ENCODE data around the gene CAPN2. TPM values are rescaled to one million over a fixed set of nuclear protein-coding genes. Genes with fewer than 3 reads are reported as not detected.

CAPN2 gene
- total and polyA plus RNA-seq, 10 donors: 20.5 to 106 (median 82.0) TPM

DNA sequence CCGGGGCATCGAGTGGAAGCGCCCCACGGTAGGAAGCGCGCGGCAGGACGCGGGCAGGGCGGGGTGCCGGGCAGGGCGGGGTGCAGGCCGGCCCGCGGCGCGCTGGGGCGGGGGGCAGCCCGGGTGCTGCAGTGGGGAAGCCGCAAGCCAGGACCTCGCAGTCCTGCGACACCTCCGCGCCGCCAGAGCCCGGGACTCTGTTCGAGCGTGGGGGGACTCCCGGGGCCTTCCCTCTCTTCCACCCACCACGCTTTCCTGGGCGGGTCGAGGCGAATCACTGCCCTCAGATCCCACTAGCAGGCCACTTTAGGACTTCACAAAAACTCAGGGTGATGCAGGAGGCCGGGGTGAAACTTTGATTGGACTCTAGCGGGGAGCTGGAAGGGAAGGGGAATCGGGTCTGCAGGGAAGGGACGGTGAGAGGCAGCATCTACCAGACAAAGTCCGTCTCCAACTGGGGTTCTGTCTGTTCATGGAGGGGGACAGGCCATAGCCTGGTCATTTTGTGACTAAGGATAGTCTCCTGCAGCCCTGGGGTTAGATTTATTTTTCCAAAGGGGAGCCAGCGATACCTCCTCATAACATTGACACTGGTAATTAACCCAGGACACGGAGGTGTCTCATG lies 623 bp downstream of the CAPN2 start:
- intact Hi-C loops (cut with DNase I; ENCODE audit: low total_unique reads): loop anchor here (5.0 to 10.0 kb wide), 2 partner anchors 34 to 132 kb away; partner anchors contain the start of gene TP53BP2
- Histone ChIP-seq H3K36me3 (peaks cover 0 to 9% (median 3%) of the 10 kb centered on the region in 6 donors), H3K4me1 (peaks cover 39 to 79% (median 64%) of the 10 kb centered on the region in 6 donors), H3K27me3 (replicated peaks in 1 of 7) (no peaks in the 10 kb centered on the region), H3K27ac (peak overlapping the region; percentile 79 to 97 (median 91)), H3K9me3 (no peaks in the 10 kb centered on the region), H3K4me3 (peak overlapping the region; percentile 50 to 92 (median 70))
- 6 to 26% (median 8%) methylated on average over 14 to 40 of the region's 40 CpGs for WGBS, 5 donors
- peak; percentile 88 for DNase-seq
- TF ChIP-seq POLR2A (IDR thresholded peaks at IDR 0.05): no peak
- no peak for TF ChIP-seq CTCF (IDR thresholded peaks at IDR 0.05 in 8 of 11, conservative IDR thresholded peaks at IDR 0.05 in 3 of 11)
- TF ChIP-seq POLR2AphosphoS5 (IDR thresholded peaks at IDR 0.05): no peak

- H3K9me3 ChIP-seq: no peaks in the 10 kb centered on the region
- H3K27me3 ChIP-seq (replicated peaks in 1 of 7): no peaks in the 10 kb centered on the region
- peak overlapping the region; percentile 79 to 97 (median 91) for H3K27ac ChIP-seq
- WGBS, 5 donors: 38 to 70% (median 59%) methylated on average over 7 of the region's 7 CpGs
- TF ChIP-seq POLR2AphosphoS5 (IDR thresholded peaks at IDR 0.05): no peak
- no peak for TF ChIP-seq POLR2A (IDR thresholded peaks at IDR 0.05)
- TF ChIP-seq CTCF (IDR thresholded peaks at IDR 0.05 in 8 of 11, conservative IDR thresholded peaks at IDR 0.05 in 3 of 11): no peak
- H3K4me3 ChIP-seq: peak overlapping the region; percentile 50 to 92 (median 70)
- H3K4me1 ChIP-seq: peaks cover 37 to 79% (median 64%) of the 10 kb centered on the region in 6 donors
- DNase-seq: no peak
- peaks cover 0 to 17% (median 10%) of the 10 kb centered on the region in 6 donors for H3K36me3 ChIP-seq
- intact Hi-C loops (cut with DNase I; ENCODE audit: low total_unique reads): loop anchor here (5.0 to 10.0 kb wide), 2 partner anchors 34 to 131 kb away; partner anchors contain the start of gene TP53BP2
Observed at GRCh38 chr1:223713546-223714420, 1.4 kb downstream of the CAPN2 start.

DNA sequence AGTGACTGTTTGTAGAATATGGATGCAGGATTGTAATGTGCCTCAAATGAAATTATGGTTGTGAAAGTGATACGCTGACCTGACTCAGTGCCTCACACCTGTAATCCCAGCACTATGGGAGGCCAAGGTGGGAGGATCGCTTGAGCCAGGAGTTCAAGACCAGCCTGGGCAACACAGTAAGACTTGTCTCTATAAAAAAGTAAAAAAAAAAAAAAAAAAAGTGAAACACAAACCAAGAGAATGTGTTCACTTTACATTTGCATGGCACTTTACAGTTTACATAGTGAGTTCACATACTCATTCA lies 2.0 kb downstream of the CAPN2 start:
- H3K4me1 ChIP-seq: peaks cover 37 to 80% (median 64%) of the 10 kb centered on the region in 6 donors
- H3K27ac ChIP-seq: peak overlapping the region in 4 of 8 donors; percentile 80 to 97 (median 93)
- intact Hi-C loops (cut with DNase I; ENCODE audit: low total_unique reads): loop anchor here (5.0 to 10.0 kb wide), 2 partner anchors 33 to 130 kb away; partner anchors contain the start of gene TP53BP2
- 74 to 95% (median 88%) methylated on average over 2 of the region's 2 CpGs for WGBS, 5 donors
- H3K9me3 ChIP-seq: no peaks in the 10 kb centered on the region
- no peak for DNase-seq
- no peak for TF ChIP-seq CTCF (IDR thresholded peaks at IDR 0.05 in 8 of 11, conservative IDR thresholded peaks at IDR 0.05 in 3 of 11)
- TF ChIP-seq POLR2AphosphoS5 (IDR thresholded peaks at IDR 0.05): no peak
- TF ChIP-seq POLR2A (IDR thresholded peaks at IDR 0.05): no peak
- peak overlapping the region in 1 of 8 donors; percentile 92 for H3K4me3 ChIP-seq
- H3K36me3 ChIP-seq: peaks cover 0 to 23% (median 15%) of the 10 kb centered on the region in 6 donors
- no peaks in the 10 kb centered on the region for H3K27me3 ChIP-seq (replicated peaks in 1 of 7)

Measured in spleen (tissue), 11 donors.